Mammary epithelial cell (primary cell): ENCODE results near the gene SEMA4B.

Source experiments
- EZH2 ChIP-seq: IDR thresholded peaks from 2 replicates; pipeline ENCODE4 v1.6.1; 2012; ENCODE audit warnings: low read length, inconsistent platforms, borderline replicate concordance
- TF ChIP-seq, protein P1 (sequence below), 2 donors: IDR thresholded peaks in 1 of 2; conservative IDR thresholded peaks in 1 of 2; 2 replicates each; pipeline ENCODE4 v1.5.1; 2011 to 2012; ENCODE audit warnings: inconsistent platforms in 2 of 2, low read length in 2 of 2, mild to moderate bottlenecking in 2 of 2, control low read depth in 1 of 2, low read depth in 1 of 2; ENCODE audit not compliant: insufficient read depth in 1 of 2; ENCODE audit errors: extremely low read depth in 1 of 2

DNA sequence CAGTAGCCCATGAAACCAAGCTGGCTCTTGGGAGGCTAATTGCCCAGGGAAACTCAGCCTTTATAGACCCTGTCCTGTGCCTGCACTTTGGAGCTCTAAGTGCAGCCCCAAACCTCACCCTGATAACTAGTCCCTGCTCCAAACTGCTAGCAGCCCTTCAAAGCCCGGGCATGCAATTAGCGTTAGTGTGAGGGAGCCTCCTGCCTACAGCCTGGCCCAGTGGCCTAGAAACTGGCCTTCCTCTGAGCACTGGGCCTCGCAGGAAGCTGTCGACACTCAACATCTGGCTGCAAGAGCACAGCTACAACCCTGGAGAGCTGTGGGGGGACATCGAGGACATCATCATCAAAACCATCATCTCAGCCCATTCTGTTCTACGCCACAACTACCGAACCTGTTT is 56.6 kb downstream of the SEMA4B start:
- TF ChIP-seq, protein P1, sequence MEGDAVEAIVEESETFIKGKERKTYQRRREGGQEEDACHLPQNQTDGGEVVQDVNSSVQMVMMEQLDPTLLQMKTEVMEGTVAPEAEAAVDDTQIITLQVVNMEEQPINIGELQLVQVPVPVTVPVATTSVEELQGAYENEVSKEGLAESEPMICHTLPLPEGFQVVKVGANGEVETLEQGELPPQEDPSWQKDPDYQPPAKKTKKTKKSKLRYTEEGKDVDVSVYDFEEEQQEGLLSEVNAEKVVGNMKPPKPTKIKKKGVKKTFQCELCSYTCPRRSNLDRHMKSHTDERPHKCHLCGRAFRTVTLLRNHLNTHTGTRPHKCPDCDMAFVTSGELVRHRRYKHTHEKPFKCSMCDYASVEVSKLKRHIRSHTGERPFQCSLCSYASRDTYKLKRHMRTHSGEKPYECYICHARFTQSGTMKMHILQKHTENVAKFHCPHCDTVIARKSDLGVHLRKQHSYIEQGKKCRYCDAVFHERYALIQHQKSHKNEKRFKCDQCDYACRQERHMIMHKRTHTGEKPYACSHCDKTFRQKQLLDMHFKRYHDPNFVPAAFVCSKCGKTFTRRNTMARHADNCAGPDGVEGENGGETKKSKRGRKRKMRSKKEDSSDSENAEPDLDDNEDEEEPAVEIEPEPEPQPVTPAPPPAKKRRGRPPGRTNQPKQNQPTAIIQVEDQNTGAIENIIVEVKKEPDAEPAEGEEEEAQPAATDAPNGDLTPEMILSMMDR (conservative IDR thresholded peaks at IDR 0.05 in 1 of 2, IDR thresholded peaks at IDR 0.05 in 1 of 2; ENCODE audit: extremely low read depth in 1 of 2, insufficient read depth in 1 of 2, low read depth in 1 of 2, low read length in 2 of 2): no peak
- TF ChIP-seq EZH2: no peak
